DMS53 (cell line): Measurements from ENCODE around the gene ATP2B1.
"Not testable (repeated sequence)": the region's sequence is repeated elsewhere in the genome, so short reads cannot be mapped to it uniquely, and the experiment has no call there.

ENCODE experiments used
- DNase-seq: peaks from one replicate; lab custom pipeline; 2025; lab: John Stamatoyannopoulos, UW

Gene ATP2B1

GRCh38 chr12:89712706-89713105 is 4.1 kb upstream of the ATP2B1 start:
- DNase-seq: no peak

- no peak for DNase-seq
Measured at GRCh38 chr12:89710873-89711750, 2.5 kb upstream of the ATP2B1 start.

DNA sequence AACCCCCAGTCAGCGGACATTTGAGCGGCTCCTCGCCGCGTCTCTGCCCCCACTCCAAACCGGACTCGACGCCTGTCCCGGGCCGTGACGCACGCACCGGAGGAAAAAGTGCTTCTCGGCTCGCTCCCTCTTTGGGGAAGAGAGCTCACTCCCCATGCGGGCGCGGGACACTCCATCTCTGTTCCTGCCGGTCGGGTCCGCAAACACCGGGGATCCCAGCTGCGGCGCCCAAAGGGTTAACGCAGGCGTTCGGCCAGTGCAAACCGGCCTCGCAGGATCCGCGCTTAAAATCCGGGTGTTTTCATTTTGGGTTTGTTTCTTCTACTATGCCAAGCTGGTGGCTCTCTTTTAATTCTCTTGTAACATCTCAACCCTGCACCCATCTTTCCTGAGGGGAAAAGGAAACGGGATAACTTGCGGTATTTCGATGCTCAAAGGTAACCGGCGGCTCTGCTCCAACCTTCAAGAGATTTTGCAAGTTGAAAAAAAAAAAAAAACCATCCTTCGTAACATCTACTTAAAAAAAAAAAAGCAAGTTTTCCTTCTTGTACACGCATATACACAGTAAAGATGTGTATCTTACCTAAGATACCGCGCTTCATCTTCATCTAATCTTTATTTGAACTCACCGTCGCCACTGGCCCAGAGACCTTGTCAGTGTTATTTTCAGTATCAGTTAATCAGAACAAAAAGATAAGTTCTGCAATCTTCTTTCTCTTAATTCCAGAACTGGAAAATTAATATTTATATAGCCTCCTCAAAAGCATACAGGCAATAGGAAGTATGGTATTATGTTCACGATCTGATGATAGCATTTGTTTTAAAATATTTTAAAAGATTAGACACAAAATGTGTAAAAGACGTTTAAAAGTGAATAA is 1.6 kb upstream of the ATP2B1 start:
- peak; percentile 85 for DNase-seq

- peak; percentile 100 for DNase-seq
Measured at GRCh38 chr12:89709157-89709994, 738 bp upstream of the ATP2B1 start.

GRCh38 chr12:89707703-89708564 is 704 bp downstream of the ATP2B1 start:
- peak; percentile 77 for DNase-seq

- DNase-seq: peak; percentile 50
Measured at GRCh38 chr12:89706986-89707702, 1.5 kb downstream of the ATP2B1 start.

GRCh38 chr12:89706551-89706950 is 2.1 kb downstream of the ATP2B1 start:
- no peak for DNase-seq

GRCh38 chr12:89704457-89704856 is 4.2 kb downstream of the ATP2B1 start:
- DNase-seq: no peak

DNA sequence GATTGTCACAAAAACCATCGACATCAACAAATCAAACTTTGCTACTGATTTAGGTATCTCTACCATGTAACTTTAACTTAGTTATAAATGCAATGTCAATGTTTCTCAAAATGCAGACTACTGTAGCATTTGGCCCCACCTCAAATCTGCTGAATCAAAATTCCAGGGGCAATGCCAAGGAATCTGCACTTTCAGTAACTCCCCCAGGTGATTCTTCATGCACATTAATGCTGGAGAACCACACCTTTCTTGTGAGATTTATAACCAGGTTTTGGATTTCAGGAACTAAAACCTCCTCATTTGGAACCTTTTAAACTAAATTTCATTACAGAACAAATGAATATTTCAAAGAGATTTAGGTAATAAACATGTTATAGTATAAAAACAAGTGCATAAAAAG is 4.9 kb downstream of the ATP2B1 start:
- DNase-seq: no peak

- peak; percentile 12 for DNase-seq
Measured at GRCh38 chr12:89702503-89702902, 6.1 kb downstream of the ATP2B1 start.

GRCh38 chr12:89701606-89702206 is 6.9 kb downstream of the ATP2B1 start:
- DNase-seq: no peak

DNA sequence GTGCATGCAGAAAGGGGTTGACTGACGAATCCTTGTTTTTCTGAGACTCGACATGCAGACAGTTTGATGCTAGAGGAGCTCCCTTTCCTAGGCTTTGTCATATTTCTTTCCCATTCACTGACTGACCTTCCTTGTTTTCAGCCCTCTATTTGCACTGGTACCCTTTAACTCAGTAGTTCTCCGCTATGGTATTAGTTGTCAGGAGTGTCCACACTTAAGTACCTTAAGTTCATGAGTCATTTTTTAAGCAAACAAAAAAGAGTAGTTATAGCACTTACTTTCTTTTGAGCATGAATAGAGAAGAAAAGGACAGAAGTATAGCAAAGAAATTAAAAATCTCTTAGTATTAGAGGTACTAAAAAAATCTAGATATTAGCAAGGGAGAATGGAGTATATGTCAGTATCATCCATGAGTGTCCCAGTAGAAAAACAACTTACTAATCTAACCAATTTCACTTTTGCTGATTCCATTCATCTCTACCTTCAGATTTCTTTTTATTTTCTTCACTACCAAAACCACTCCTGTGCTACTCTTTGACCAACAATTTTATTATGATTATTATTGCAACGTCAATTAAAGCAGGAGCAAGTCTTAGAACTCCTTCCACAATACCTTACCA is 8.3 kb downstream of the ATP2B1 start:
- DNase-seq: peak; percentile 65

GRCh38 chr12:89698607-89699006 is 10.0 kb downstream of the ATP2B1 start:
- DNase-seq: no peak

- DNase-seq: not testable (repeated sequence)
Measured at GRCh38 chr12:89697728-89698127, 10.9 kb downstream of the ATP2B1 start.

- no peak for DNase-seq
Measured at GRCh38 chr12:89697296-89697695, 11.3 kb downstream of the ATP2B1 start.

GRCh38 chr12:89695830-89696229 is 12.8 kb downstream of the ATP2B1 start:
- peak; percentile 54 for DNase-seq

- DNase-seq: peak; percentile 15
Measured at GRCh38 chr12:89695100-89695499, 13.5 kb downstream of the ATP2B1 start.

DNA sequence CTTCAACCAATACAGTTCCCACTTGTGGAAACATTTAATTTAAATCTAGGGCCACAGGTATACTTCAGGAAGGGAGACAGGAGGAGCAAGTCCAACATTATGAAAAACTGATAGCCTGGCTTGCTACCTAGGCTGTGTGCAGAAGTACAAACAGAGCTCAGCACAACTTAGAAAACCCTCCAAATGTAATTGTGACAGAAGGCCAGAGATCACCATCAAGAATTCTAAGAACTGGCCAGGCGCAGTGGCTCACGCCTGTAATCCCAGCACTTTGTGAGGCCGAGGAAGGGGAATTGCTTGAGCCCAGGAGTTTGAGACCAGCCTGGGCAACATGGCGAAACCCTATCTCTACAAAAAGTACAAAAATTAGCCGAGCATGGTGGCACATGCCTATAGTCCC is 14.1 kb downstream of the ATP2B1 start:
- no peak for DNase-seq

DNA sequence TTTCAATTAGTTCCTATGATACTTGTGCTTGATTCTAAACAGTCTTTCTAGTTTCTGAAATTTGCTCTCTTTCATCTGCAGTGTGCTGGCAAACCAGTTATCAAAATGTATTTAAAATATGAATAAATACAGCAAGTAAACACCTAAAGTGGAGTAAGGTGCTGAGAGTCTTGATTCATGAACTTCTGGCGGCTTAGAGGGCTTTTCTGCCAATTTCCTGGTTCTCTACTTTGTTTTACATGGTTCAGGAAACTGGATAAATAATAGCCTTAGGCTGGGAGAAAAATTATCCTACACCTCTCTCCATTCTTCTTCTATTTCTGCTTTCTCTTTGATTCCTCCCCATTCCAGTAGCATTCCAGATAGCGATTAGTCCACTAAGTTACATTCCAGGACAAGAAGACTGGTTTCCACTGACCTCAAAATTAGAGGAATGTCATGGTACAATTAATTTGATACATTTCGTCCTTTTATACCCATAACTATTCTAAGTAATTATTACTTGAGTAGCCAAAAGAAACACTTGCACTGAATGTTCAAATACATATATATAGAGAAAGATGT is 14.9 kb downstream of the ATP2B1 start:
- DNase-seq: peak; percentile 44
